ENCODE data around the gene IL20.

IL20 gene

DNA sequence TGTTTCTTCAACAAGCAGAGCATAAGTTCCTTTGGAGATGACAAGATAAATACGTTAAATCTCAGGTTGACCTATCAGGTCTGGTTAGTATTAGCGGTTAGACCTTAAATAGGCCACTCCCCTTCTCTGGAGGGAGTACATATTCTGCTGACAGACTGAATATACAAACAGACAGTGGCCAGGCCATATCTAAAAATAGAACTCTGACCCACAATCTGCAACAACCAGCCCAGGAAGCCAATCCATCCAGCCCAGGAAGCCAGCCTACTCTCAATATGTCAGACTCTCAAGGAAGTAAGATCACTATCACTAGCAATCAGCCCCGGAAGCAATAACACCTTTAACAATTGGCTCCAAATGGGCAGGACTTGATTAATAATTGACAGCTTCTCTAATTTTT, 6.7 kb downstream of the IL20 start:
- TF ChIP-seq CTCF (IDR thresholded peaks at IDR 0.05; ENCODE audit: low read depth, low read length, missing control alignments), result no peak
- DNase-seq (ENCODE audit: low read depth), result no peak
- no peak overlapping the region for H3K4me3 ChIP-seq (ENCODE audit: low read depth, low read length)

DNA sequence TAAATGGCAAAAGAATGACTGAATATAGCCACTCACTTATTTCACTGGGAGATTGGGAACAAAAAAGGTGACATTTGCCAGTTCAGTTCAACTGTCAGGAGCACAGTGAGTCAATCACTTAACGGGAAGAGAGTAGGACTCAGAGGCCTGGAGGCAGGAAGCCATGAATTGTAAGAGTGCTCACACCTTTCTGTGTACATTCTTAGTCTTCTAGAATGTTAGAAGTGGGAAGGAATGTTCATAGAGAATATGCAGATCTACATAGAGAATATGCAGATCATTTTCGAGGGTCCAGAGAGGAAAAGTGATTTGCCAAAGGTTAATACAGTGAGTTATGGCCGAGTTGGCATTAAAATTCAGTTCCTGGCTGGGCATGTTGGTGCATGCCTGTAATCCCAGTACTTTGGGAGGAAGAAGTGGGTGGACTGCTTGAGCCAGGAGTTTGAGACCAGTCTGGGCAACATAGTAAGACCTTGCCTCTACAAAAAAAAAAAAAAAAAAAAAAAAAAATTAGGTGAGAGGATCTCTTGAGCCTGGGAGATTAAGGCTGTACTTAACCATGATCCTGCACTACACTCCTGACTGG, 8.3 kb downstream of the IL20 start:
- DNase-seq (ENCODE audit: low read depth), result no peak
- TF ChIP-seq CTCF (IDR thresholded peaks at IDR 0.05; ENCODE audit: low read depth, low read length, missing control alignments), result no peak
- no peak overlapping the region for H3K4me3 ChIP-seq (ENCODE audit: low read depth, low read length)

- TF ChIP-seq CTCF (IDR thresholded peaks at IDR 0.05; ENCODE audit: low read depth, low read length, missing control alignments), result no peak
- H3K4me3 ChIP-seq (ENCODE audit: low read depth, low read length), result no peak overlapping the region
- no peak for DNase-seq (ENCODE audit: low read depth)
These were observed 10.4 kb downstream of the IL20 start for GRCh38 chr1:206875752-206876377.

DNA sequence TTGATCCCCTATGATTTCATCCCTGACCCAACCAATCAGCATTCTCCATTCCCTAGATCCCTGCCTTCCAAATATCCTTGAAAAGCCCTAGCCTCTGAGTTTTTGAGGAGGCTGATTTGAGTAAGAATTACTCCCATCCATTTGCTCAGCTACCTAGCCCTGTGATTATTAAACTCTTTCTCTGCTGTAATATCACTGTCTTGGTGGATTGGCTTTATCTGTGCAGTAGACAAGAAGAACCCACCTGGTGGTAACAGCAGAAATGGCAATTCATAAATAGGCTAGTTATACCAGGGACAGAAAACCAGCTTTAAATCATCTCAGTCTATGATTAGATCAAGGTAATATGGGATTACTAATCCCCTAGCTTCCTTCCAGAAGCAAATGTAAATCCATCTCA, 13.0 kb downstream of the IL20 start:
- no peak for DNase-seq (ENCODE audit: low read depth)
- peak; percentile 22 for TF ChIP-seq CTCF (IDR thresholded peaks at IDR 0.05; ENCODE audit: low read depth, low read length, missing control alignments)
- H3K4me3 ChIP-seq (ENCODE audit: low read depth, low read length), result no peak overlapping the region

- H3K4me3 ChIP-seq (ENCODE audit: low read depth, low read length), result no peak overlapping the region
- no peak for DNase-seq (ENCODE audit: low read depth)
- no peak for TF ChIP-seq CTCF (IDR thresholded peaks at IDR 0.05; ENCODE audit: low read depth, low read length, missing control alignments)
These were observed 14.9 kb downstream of the IL20 start for GRCh38 chr1:206880314-206880713.

DNA sequence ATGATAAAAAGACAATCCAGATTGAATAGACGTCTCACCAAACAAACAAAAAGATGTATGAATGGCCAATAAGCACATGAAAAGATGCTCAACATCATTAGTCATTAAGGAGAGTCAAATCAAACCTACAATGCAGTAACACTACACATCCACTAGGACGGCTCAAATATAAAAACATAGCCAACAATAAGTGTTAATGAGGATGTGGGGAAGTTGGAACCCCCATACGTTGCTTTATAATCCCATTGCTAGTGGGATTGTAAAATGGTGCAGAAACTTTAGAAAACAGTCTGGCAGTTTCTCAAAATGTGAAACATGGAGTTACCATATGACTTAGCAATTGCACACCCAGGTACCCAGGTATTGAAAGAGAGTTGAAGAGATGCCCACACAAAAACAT, 17.1 kb downstream of the IL20 start:
- TF ChIP-seq CTCF (IDR thresholded peaks at IDR 0.05; ENCODE audit: low read depth, low read length, missing control alignments), result peak; percentile 43
- H3K4me3 ChIP-seq (ENCODE audit: low read depth, low read length), result no peak overlapping the region
- DNase-seq (ENCODE audit: low read depth), result no peak

DNA sequence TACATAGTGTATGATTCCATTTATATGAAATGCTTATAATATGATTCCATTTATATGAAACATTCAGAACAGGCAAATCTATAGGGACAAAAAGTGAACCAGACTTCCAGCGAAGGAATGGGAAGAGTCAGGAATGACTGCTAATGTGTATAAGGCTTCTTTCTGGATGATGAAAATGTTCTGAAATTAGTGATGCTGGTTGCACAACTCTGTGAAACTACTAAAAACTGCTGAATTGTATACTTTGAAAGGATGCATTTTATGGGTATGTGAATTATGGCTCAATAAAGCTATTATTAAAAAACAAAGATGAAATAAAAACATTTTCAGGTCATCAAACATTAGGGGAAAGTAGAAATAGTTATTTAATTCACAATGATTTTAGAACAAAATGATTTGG, 17.7 kb downstream of the IL20 start:
- no peak overlapping the region for H3K4me3 ChIP-seq (ENCODE audit: low read depth, low read length)
- DNase-seq (ENCODE audit: low read depth), result no peak
- no peak for TF ChIP-seq CTCF (IDR thresholded peaks at IDR 0.05; ENCODE audit: low read depth, low read length, missing control alignments)

Data from GM12864 (cell line).